Stimulated activated memory B cell treated with anti-CD40 and anti-IgM and Interleukin-4, amounts not matched to agents 10 μg/mL and 1 μg/mL and 100 μg/mL, for 72 hours (primary cell): Measurements from ENCODE around the gene SNORC.
A peak's percentile ranks its signal among the peaks of the same experiment; 100 is the strongest.
"Not testable (repeated sequence)": the region's sequence is repeated elsewhere in the genome, so short reads cannot be mapped to it uniquely, and the experiment has no call there.

ENCODE experiments used
- ATAC-seq: fragments of 150-1000 bp; cut with Tn5 transposase; 2 replicates; pipeline ENCODE4 v1.10.0; 2021
- H3K27ac Mint-ChIP-seq: one replicate; pipeline ENCODE4 v1.8.0; 2022; ENCODE audit warnings: mild to moderate bottlenecking, mixed read lengths
- H3K27me3 Mint-ChIP-seq: one replicate; pipeline ENCODE4 v1.8.0; 2022; ENCODE audit warnings: mixed read lengths
- H3K36me3 Mint-ChIP-seq: one replicate; pipeline ENCODE4 v1.8.0; 2022; ENCODE audit warnings: mixed read lengths
- H3K4me1 Mint-ChIP-seq: one replicate; pipeline ENCODE4 v1.8.0; 2022; ENCODE audit warnings: mixed read lengths
- H3K4me3 Mint-ChIP-seq: one replicate; pipeline ENCODE4 v1.8.0; 2022; ENCODE audit warnings: mild to moderate bottlenecking, moderate library complexity, mixed read lengths
- H3K9me3 Mint-ChIP-seq: one replicate; pipeline ENCODE4 v1.8.0; 2022; ENCODE audit warnings: mixed read lengths

The SNORC gene

GRCh38 chr2:232894251-232894650 is 24.2 kb downstream of the SNORC start:
- ATAC-seq = no peak
- H3K27ac Mint-ChIP-seq = no peak overlapping the region

DNA sequence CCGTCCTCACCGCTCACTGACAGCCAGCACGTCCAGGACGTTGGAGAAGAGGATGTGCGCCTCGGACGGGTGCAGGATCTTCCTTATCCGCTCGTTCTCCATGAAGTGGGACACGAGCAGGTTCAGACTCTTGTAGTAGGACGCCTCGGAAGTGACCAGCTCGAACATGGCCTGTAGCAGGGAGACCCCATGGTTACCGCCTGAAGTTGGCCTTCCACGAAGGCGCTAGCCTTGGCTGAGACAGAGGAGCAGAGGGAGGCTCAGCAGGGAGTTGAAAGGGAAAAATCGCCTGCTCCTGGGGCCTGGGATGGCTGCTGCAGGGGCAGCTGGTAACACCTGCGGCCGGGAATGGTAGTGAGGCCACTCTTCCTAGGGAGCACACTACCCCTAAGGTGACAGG is 24.7 kb downstream of the SNORC start:
- Mint-ChIP-seq H3K9me3 (no peaks in the 10 kb centered on the region), H3K36me3 (no peaks in the 10 kb centered on the region), H3K27me3 (peaks cover 30% of the 10 kb centered on the region), H3K4me1 (peaks cover 8% of the 10 kb centered on the region), H3K4me3 (no peak overlapping the region), H3K27ac (no peak overlapping the region)
- ATAC-seq = no peak

More at GRCh38 chr2:232894251-232894650, 24.2 kb downstream of the SNORC start:
- Mint-ChIP-seq H3K27me3 (peaks cover 35% of the 10 kb centered on the region), H3K4me1 (peaks cover 8% of the 10 kb centered on the region), H3K4me3 (no peak overlapping the region), H3K9me3 (no peaks in the 10 kb centered on the region), H3K36me3 (no peaks in the 10 kb centered on the region)

DNA sequence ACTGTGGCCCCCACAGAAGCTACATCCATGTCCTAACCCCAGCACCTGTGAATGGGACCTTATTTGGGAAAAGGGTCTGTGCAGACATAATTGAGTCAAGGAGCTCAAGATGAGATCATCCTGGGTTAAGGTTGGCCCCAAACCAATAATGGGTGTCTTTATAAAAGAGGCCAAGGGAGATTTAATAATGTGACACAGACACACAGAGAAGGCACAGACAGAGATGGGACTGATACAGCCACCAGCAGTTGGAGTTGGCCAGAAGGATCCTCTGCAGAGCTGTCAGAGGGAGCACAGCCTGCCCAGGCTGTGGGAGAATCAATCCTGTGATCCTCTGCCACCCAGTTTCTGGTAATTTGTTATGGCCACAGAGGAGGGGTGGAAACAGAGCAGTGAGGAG is 26.0 kb downstream of the SNORC start:
- H3K27ac Mint-ChIP-seq = no peak overlapping the region
- H3K4me3 Mint-ChIP-seq = no peak overlapping the region
- peaks cover 17% of the 10 kb centered on the region for H3K27me3 Mint-ChIP-seq
- H3K9me3 Mint-ChIP-seq = no peaks in the 10 kb centered on the region
- H3K36me3 Mint-ChIP-seq = no peaks in the 10 kb centered on the region
- no peak for ATAC-seq
- H3K4me1 Mint-ChIP-seq = peaks cover 2% of the 10 kb centered on the region

GRCh38 chr2:232896720-232897597 is 26.9 kb downstream of the SNORC start:
- no peaks in the 10 kb centered on the region for H3K4me1 Mint-ChIP-seq
- H3K27me3 Mint-ChIP-seq = peaks cover 13% of the 10 kb centered on the region
- no peaks in the 10 kb centered on the region for H3K36me3 Mint-ChIP-seq
- no peaks in the 10 kb centered on the region for H3K9me3 Mint-ChIP-seq
- peak; percentile 85 for ATAC-seq
- H3K27ac Mint-ChIP-seq = no peak overlapping the region
- H3K4me3 Mint-ChIP-seq = no peak overlapping the region

DNA sequence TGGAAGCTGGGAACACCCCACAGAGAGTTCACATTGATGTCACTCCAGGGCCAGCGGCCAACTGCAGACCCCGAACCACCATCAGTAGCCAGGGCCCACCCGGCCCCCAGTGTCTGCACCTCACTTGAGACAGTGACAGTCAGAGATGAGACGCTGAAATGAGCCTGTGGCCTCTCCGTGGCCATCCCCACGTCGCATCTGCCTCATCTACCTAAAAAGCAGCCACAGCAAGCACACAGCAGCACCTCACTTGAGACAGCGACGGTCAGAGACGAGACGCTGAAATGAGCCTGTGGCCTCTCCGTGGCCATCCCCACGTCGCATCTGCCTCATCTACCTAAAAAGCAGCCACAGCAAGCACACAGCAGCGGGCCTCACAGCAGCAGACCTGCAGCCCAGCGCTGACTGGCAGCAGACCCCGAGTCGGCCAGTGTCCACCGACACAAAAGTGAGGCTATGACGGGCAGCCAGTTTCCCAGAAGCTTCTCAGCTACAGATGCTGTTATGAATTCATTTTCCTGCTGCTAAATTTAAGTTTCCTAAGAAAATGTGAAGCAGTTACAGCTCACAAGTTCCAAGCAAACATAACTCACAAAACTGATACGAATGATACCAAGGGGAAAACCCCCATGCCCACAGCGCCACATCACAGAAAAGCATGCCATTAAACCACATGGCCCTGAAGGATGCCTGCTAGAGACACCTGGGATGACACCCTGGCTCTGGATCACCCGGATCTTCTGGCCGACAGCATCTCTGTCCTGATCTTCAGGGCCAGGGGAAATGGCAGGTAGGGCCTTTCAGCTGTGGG is 27.7 kb downstream of the SNORC start:
- H3K4me3 Mint-ChIP-seq = no peak overlapping the region
- H3K27ac Mint-ChIP-seq = no peak overlapping the region
- peaks cover 5% of the 10 kb centered on the region for H3K27me3 Mint-ChIP-seq
- H3K9me3 Mint-ChIP-seq = no peaks in the 10 kb centered on the region
- no peak for ATAC-seq
- no peaks in the 10 kb centered on the region for H3K4me1 Mint-ChIP-seq
- no peaks in the 10 kb centered on the region for H3K36me3 Mint-ChIP-seq

GRCh38 chr2:232898592-232899543 is 28.8 kb downstream of the SNORC start:
- Mint-ChIP-seq H3K9me3 (no peaks in the 10 kb centered on the region), H3K36me3 (no peaks in the 10 kb centered on the region), H3K27me3 (no peaks in the 10 kb centered on the region), H3K4me1 (no peaks in the 10 kb centered on the region), H3K27ac (no peak overlapping the region), H3K4me3 (no peak overlapping the region)
- ATAC-seq = no peak

DNA sequence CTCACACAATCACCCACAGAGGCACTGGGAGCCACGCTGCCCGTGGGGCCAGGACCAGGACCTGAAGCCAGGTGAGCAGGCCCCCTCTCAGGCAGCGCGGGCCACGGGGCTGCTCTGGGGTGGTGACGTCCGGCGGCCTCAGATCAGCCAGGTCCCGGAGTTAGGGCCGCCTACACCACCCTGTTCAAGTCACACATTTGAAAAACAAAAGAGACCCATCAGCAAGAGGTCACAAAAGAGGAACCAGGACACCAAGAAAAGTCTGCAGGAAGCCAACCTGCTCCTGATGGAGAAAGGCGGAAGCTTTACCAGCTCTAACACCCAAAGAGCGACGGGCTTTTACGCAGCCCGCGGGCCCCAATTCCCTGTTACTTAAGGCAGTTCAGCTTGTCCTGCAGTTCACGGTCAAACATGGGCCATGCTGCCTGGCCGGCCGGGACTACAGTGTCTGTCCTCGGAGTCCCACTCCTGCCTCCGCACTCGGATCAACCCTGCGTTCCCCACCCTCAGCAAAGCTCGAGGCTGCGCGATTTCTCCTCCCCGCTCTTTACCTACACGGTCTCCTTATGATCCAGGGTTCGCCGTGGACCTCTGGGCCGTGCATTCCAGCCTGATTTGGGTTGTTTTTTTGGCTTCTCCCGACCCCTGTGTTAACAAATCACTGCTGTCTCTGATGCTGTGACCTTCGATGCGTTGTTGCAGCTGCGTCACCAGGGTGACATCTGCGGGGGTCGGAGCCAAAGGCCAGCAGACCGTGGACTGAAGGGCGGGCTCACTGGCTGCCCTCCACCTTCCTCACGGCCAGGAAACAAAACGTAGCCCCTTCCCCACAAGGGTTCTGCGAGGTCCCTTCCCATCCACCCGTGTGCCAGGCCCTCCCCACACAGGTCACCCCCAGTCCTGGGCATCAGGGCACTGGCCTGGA is 31.0 kb downstream of the SNORC start:
- Mint-ChIP-seq H3K9me3 (no peaks in the 10 kb centered on the region), H3K4me1 (no peaks in the 10 kb centered on the region)
- no peak for ATAC-seq

GRCh38 chr2:232901736-232902578 is 31.9 kb downstream of the SNORC start:
- no peaks in the 10 kb centered on the region for H3K36me3 Mint-ChIP-seq
- H3K4me3 Mint-ChIP-seq = no peak overlapping the region
- ATAC-seq = peak; percentile 44
- H3K9me3 Mint-ChIP-seq = no peaks in the 10 kb centered on the region
- H3K27me3 Mint-ChIP-seq = no peaks in the 10 kb centered on the region
- H3K27ac Mint-ChIP-seq = no peak overlapping the region
- no peaks in the 10 kb centered on the region for H3K4me1 Mint-ChIP-seq

More for the DNA sequence above, 31.0 kb downstream of the SNORC start:
- no peaks in the 10 kb centered on the region for H3K27me3 Mint-ChIP-seq
- no peak overlapping the region for H3K4me3 Mint-ChIP-seq
- H3K36me3 Mint-ChIP-seq = no peaks in the 10 kb centered on the region
- H3K27ac Mint-ChIP-seq = no peak overlapping the region

DNA sequence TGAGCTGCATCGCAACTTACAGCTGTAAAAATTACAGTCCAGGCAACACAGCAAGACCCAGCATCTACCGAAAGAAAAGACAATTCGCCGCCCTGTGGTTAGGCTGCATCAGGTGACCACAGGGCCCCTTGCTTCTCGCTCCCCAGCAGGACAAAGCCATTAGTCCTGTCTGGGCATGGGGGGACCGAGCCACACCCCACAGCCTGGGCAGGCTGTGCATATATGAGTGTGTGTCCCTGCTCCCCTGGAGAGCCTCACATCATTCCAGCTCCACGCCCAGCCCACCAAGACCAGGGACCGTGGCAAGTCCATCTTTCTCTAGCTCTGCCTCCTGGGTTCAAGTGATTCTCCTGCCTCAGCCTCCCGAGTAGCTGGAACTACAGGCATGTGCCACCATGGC is 33.9 kb downstream of the SNORC start:
- H3K27ac Mint-ChIP-seq = no peak overlapping the region
- no peaks in the 10 kb centered on the region for H3K36me3 Mint-ChIP-seq
- no peaks in the 10 kb centered on the region for H3K4me1 Mint-ChIP-seq
- no peak overlapping the region for H3K4me3 Mint-ChIP-seq
- no peaks in the 10 kb centered on the region for H3K27me3 Mint-ChIP-seq
- ATAC-seq = no peak
- no peaks in the 10 kb centered on the region for H3K9me3 Mint-ChIP-seq

DNA sequence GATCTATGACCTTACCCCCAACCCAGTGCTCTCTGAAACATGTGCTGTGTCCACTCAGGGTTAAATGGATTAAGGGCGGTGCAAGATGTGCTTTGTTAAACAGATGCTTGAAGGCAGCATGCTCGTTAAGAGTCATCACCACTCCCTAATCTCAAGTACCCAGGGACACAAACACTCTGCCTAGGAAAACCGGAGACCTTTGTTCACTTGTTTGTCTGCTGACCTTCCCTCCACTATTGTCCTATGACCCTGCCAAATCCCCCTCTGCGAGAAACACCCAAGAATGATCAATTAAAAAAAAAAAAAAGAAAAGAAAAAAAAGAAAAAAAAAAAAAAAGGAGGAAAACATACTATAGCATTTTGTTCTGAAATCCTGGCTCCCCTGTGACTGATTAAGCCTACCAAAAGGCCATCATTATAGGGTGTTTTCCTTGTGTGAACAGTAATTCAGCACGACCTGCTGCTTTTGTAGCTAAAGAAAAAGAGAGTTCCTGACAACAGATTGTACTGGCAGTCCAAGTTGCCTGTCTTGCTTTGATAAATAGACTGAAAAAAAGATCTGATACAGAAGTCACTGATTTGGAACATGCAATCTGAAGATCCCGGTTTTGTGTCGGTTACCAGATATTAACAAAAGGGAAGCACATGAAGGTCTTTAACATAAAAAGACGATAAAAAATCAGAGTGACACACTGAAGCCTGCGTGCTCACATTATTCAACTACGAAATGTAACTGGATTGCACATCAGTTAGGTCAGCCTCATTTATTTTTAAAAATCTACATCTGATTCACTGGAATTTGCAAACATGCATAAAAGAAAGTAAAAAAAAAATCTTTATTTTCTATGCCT is 37.0 kb downstream of the SNORC start:
- H3K4me1 Mint-ChIP-seq, H3K27ac Mint-ChIP-seq, H3K4me3 Mint-ChIP-seq, ATAC-seq: not testable (repeated sequence)
- Mint-ChIP-seq H3K36me3 (peaks cover 10% of the 10 kb centered on the region), H3K27me3 (peaks cover 10% of the 10 kb centered on the region), H3K9me3 (peaks cover 10% of the 10 kb centered on the region)

DNA sequence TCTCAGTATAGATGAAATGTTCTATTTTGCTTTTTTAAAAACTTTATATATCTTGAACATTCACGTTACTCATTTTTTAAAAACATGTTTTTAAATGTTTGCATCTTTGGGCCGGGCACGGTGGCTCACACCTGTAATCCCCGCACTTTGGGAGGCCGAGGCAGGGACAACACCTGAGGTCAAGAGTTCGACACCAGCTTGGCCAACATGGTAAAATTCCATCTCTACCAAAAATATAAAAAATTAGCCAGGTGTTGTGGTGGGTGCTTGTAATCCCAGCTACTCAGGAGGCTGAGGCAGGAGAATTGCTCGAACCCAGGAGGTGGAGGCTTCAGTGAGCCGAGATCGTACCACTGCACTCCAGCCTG is 37.6 kb downstream of the SNORC start:
- Mint-ChIP-seq H3K27me3 (peaks cover 13% of the 10 kb centered on the region), H3K9me3 (peaks cover 14% of the 10 kb centered on the region), H3K36me3 (peaks cover 11% of the 10 kb centered on the region)
- ATAC-seq, H3K4me1 Mint-ChIP-seq, H3K27ac Mint-ChIP-seq, H3K4me3 Mint-ChIP-seq: not testable (repeated sequence)

- no peak for ATAC-seq
- peaks cover 20% of the 10 kb centered on the region for H3K27me3 Mint-ChIP-seq
- no peak overlapping the region for H3K4me3 Mint-ChIP-seq
- no peak overlapping the region for H3K27ac Mint-ChIP-seq
- peaks cover 20% of the 10 kb centered on the region for H3K9me3 Mint-ChIP-seq
- H3K36me3 Mint-ChIP-seq = peaks cover 18% of the 10 kb centered on the region
- no peaks in the 10 kb centered on the region for H3K4me1 Mint-ChIP-seq
Observed at GRCh38 chr2:232908695-232909094, 38.6 kb downstream of the SNORC start.

- H3K9me3 Mint-ChIP-seq = peaks cover 20% of the 10 kb centered on the region
- peaks cover 18% of the 10 kb centered on the region for H3K36me3 Mint-ChIP-seq
- H3K27ac Mint-ChIP-seq = no peak overlapping the region
Observed at GRCh38 chr2:232910376-232910775, 40.3 kb downstream of the SNORC start.

More at GRCh38 chr2:232910376-232910775, 40.3 kb downstream of the SNORC start:
- Mint-ChIP-seq H3K4me1 (no peaks in the 10 kb centered on the region), H3K4me3 (no peak overlapping the region), H3K27me3 (peaks cover 26% of the 10 kb centered on the region)
- ATAC-seq = no peak
